ENCODE data around the gene CILP2.

The CILP2 gene

GRCh38 chr19:19505669-19506326 is 32.3 kb upstream of the CILP2 start:
- DNase-seq (ENCODE audit: low read depth) = no peak

GRCh38 chr19:19506592-19506991 is 31.5 kb upstream of the CILP2 start:
- DNase-seq (ENCODE audit: low read depth) = no peak

- no peak for DNase-seq (ENCODE audit: low read depth)
Measured at GRCh38 chr19:19507354-19507753, 30.7 kb upstream of the CILP2 start.

GRCh38 chr19:19508217-19508616 is 29.8 kb upstream of the CILP2 start:
- no peak for DNase-seq (ENCODE audit: low read depth)

GRCh38 chr19:19510432-19510831 is 27.6 kb upstream of the CILP2 start:
- DNase-seq (ENCODE audit: low read depth) = no peak

- no peak for DNase-seq (ENCODE audit: low read depth)
Measured at GRCh38 chr19:19513682-19514081, 24.4 kb upstream of the CILP2 start.

- DNase-seq (ENCODE audit: low read depth) = no peak
Measured at GRCh38 chr19:19514215-19514657, 23.8 kb upstream of the CILP2 start.

GRCh38 chr19:19514881-19515641 is 23.0 kb upstream of the CILP2 start, which contains the start of gene TSSK6:
TSS of gene TSSK6 (minus strand) at chr19:19515548. CDS start at chr19:19515427, 121 bp downstream.
- no peak for DNase-seq (ENCODE audit: low read depth)

GRCh38 chr19:19515642-19516519 is 22.2 kb upstream of the CILP2 start, which contains the start of gene NDUFA13:
TSS of gene NDUFA13 (plus strand) at chr19:19516225. CDS start at chr19:19516239, 14 bp downstream.
- peak; percentile 88 for DNase-seq (ENCODE audit: low read depth)

GRCh38 chr19:19517235-19517619 is 20.8 kb upstream of the CILP2 start:
- DNase-seq (ENCODE audit: low read depth) = no peak

- DNase-seq (ENCODE audit: low read depth) = no peak
Measured at GRCh38 chr19:19520989-19521388, 17.1 kb upstream of the CILP2 start.

GRCh38 chr19:19523177-19523576 is 14.9 kb upstream of the CILP2 start:
- no peak for DNase-seq (ENCODE audit: low read depth)

- no peak for DNase-seq (ENCODE audit: low read depth)
Measured at GRCh38 chr19:19524053-19524452, 14.0 kb upstream of the CILP2 start.

- DNase-seq (ENCODE audit: low read depth) = no peak
Measured at GRCh38 chr19:19525611-19526380, 12.3 kb upstream of the CILP2 start.

- DNase-seq (ENCODE audit: low read depth) = no peak
Measured at GRCh38 chr19:19526581-19527370, 11.3 kb upstream of the CILP2 start.

- no peak for DNase-seq (ENCODE audit: low read depth)
Measured at GRCh38 chr19:19527371-19527656, 10.8 kb upstream of the CILP2 start.

- no peak for DNase-seq (ENCODE audit: low read depth)
Measured at GRCh38 chr19:19527674-19528625, 10.1 kb upstream of the CILP2 start.

GRCh38 chr19:19528721-19529490 is 9.2 kb upstream of the CILP2 start, which contains the start of gene YJEFN3:
TSS of gene YJEFN3 (plus strand) at chr19:19528911. CDS start at chr19:19528933, 22 bp downstream.
- DNase-seq (ENCODE audit: low read depth) = no peak
